ENCODE data around the gene CDC25C. TPM values are rescaled to one million over a fixed set of nuclear protein-coding genes. Genes with fewer than 3 reads are reported as not detected.

Gene CDC25C
- total RNA-seq: 10 to 100 TPM; 22.6 to 30.1 TPM

GRCh38 chr5:138331449-138332368 is at the start of gene CDC25C:
CDC25C (minus strand) TSS chr5:138331804; CDS start chr5:138331180, 624 bp downstream.
- Mint-ChIP-seq H3K36me3 (ENCODE audit: insufficient read depth in 2 of 2) (peaks cover 0 to 2% of the 10 kb centered on the region in 2 donors), H3K4me1 (ENCODE audit: low read depth) (peaks cover 37% of the 10 kb centered on the region), H3K4me3 (peak within 1 kb of the TSS; percentile 94 to 98), H3K27me3 (ENCODE audit: low read depth) (no peaks in the 10 kb centered on the region), H3K9me3 (no peaks in the 10 kb centered on the region), H3K27ac (peak within 1 kb of the TSS; percentile 66)
- ATAC-seq (replicated peaks in 1 of 2) (peak; percentile 99), DNase-seq (peak; percentile 97 to 99)

DNA sequence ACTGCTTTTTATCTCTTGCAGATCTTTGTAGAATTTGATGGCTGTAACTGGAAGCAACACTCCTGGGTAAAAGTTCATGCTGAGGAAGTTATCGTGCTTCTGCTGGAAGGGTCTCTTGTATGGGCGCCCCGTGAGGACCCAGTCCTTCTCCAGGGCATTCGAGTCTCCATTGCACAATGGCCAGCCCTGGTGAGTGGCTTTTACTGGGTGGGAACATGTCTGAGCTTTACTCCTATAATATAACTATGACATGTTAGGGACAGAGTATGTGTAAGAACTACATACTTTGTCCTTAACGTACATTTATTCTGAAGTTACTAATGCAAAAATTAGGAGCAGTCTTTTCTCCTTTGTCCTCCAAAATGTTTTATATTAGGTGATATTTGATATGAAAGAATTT is 41.0 kb upstream of the CDC25C start:
- Mint-ChIP-seq H3K4me3 (no peak overlapping the region), H3K36me3 (ENCODE audit: insufficient read depth in 2 of 2) (peaks cover 0 to 5% of the 10 kb centered on the region in 2 donors), H3K9me3 (no peaks in the 10 kb centered on the region), H3K27me3 (ENCODE audit: low read depth) (no peaks in the 10 kb centered on the region), H3K4me1 (ENCODE audit: low read depth) (peaks cover 17% of the 10 kb centered on the region), H3K27ac (peak overlapping the region; percentile 33)
- ATAC-seq (replicated peaks in 1 of 2) (no peak), DNase-seq (no peak)

DNA sequence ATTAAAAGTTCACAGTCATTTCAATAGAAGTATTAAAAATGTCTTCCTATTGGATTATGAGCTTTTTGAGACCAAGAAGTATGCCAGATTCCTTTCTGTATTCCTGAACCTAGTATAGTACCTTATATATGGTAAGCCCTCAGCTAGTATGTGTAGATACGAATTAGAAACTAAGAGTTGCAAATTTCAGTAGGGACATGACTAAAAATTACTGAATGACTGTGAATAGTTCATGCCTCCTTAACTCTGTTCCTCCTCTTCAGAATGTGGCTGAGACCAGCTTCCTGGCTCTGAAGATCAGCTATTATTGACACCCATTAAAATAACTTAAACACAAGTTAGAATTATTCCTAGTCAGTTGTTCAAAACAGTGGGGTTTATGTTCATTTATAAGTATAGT is 40.6 kb upstream of the CDC25C start:
- Mint-ChIP-seq H3K9me3 (no peaks in the 10 kb centered on the region), H3K36me3 (ENCODE audit: insufficient read depth in 2 of 2) (peaks cover 0 to 5% of the 10 kb centered on the region in 2 donors), H3K27me3 (ENCODE audit: low read depth) (no peaks in the 10 kb centered on the region), H3K4me1 (ENCODE audit: low read depth) (peaks cover 17% of the 10 kb centered on the region), H3K4me3 (no peak overlapping the region), H3K27ac (peak overlapping the region; percentile 33)
- peak; percentile 39 to 68 for ATAC-seq (replicated peaks in 1 of 2)
- DNase-seq: no peak

DNA sequence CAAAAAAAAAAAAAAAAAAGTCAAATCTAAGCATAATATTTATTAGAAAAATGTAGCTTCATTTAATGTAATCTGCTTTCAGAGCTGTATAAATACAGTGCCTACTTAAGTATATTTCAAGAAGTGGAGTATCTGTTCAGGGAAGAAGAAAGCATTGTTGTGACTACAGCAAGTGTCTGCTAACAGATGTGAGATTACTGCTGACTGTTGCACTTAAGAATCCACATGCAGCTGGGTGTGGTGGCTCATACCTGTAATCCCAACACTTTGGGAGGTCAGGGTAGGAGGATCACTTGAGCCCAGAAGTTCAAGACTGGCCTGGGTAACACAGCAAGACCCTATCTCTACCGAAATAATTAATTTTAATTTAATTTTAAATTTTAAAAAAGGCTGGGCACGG is 39.9 kb upstream of the CDC25C start:
- DNase-seq: no peak
- Mint-ChIP-seq H3K9me3 (no peaks in the 10 kb centered on the region), H3K4me1 (ENCODE audit: low read depth) (peaks cover 24% of the 10 kb centered on the region), H3K27me3 (ENCODE audit: low read depth) (no peaks in the 10 kb centered on the region), H3K27ac (no peak overlapping the region), H3K4me3 (no peak overlapping the region), H3K36me3 (ENCODE audit: insufficient read depth in 2 of 2) (peaks cover 0 to 5% of the 10 kb centered on the region in 2 donors)
- ATAC-seq (replicated peaks in 1 of 2): no peak

GRCh38 chr5:138370537-138370936 is 38.9 kb upstream of the CDC25C start:
- H3K36me3 Mint-ChIP-seq (ENCODE audit: insufficient read depth in 2 of 2): peaks cover 0 to 5% of the 10 kb centered on the region in 2 donors
- H3K9me3 Mint-ChIP-seq: no peaks in the 10 kb centered on the region
- peaks cover 29% of the 10 kb centered on the region for H3K4me1 Mint-ChIP-seq (ENCODE audit: low read depth)
- no peak for DNase-seq
- H3K4me3 Mint-ChIP-seq: no peak overlapping the region
- H3K27ac Mint-ChIP-seq: no peak overlapping the region
- no peaks in the 10 kb centered on the region for H3K27me3 Mint-ChIP-seq (ENCODE audit: low read depth)
- no peak for ATAC-seq (replicated peaks in 1 of 2)

GRCh38 chr5:138369706-138370105 is 38.1 kb upstream of the CDC25C start:
- H3K27ac Mint-ChIP-seq: peak overlapping the region; percentile 68
- DNase-seq (no peak), ATAC-seq (replicated peaks in 1 of 2) (no peak)
- H3K9me3 Mint-ChIP-seq: no peaks in the 10 kb centered on the region
- peaks cover 29% of the 10 kb centered on the region for H3K4me1 Mint-ChIP-seq (ENCODE audit: low read depth)
- H3K36me3 Mint-ChIP-seq (ENCODE audit: insufficient read depth in 2 of 2): peaks cover 0 to 2% of the 10 kb centered on the region in 2 donors
- no peaks in the 10 kb centered on the region for H3K27me3 Mint-ChIP-seq (ENCODE audit: low read depth)
- no peak overlapping the region for H3K4me3 Mint-ChIP-seq

- Mint-ChIP-seq H3K9me3 (no peaks in the 10 kb centered on the region), H3K36me3 (ENCODE audit: insufficient read depth in 2 of 2) (peaks cover 0 to 2% of the 10 kb centered on the region in 2 donors), H3K27ac (peak overlapping the region; percentile 68), H3K4me1 (ENCODE audit: low read depth) (peaks cover 33% of the 10 kb centered on the region), H3K27me3 (ENCODE audit: low read depth) (no peaks in the 10 kb centered on the region), H3K4me3 (no peak overlapping the region)
- DNase-seq (no peak), ATAC-seq (replicated peaks in 1 of 2) (no peak)
Measured at GRCh38 chr5:138369261-138369660, 37.7 kb upstream of the CDC25C start.

DNA sequence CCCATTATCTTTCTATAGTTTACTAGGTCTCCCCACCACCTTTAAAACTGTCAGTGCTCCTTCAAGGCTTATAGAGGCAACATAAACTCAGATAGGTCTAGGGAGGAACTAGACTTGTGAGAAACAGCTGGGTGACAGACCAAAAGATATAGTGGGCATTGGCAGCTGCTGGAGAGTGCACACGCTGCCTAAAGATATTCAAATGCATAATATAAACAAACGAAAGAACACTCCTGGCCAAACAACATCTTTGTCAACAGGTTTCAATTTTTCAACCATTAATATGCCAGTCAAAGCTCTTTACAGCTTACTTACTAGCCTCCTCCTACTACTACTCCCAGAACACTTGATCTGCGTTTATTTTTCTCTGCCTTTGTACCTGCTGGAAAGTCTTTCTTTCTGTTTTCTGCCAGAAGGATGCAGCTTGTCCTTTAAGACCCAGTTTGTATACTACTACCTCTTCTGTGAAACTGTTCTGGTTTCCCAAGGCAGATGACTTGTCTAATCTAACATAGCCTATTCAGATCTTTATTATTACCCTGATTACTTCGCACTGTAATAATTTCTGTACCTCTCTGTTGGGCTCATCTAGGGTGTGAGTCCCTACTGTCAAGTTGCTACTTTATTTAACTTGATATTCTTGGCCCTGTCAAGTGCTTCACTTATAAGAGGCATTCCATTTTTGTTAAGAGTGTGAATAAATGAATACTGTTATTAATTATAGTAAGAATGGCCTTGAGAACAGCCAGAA is 35.2 kb upstream of the CDC25C start:
- Mint-ChIP-seq H3K36me3 (ENCODE audit: insufficient read depth in 2 of 2) (peaks cover 0 to 4% of the 10 kb centered on the region in 2 donors), H3K9me3 (no peaks in the 10 kb centered on the region), H3K27ac (no peak overlapping the region), H3K27me3 (ENCODE audit: low read depth) (no peaks in the 10 kb centered on the region), H3K4me1 (ENCODE audit: low read depth) (peaks cover 40% of the 10 kb centered on the region), H3K4me3 (no peak overlapping the region)
- no peak for ATAC-seq (replicated peaks in 1 of 2)
- no peak for DNase-seq

GRCh38 chr5:138364576-138364975 is 33.0 kb upstream of the CDC25C start:
- no peak for ATAC-seq (replicated peaks in 1 of 2)
- DNase-seq: no peak
- Mint-ChIP-seq H3K27ac (no peak overlapping the region), H3K4me3 (no peak overlapping the region), H3K4me1 (ENCODE audit: low read depth) (peaks cover 53% of the 10 kb centered on the region), H3K9me3 (no peaks in the 10 kb centered on the region), H3K36me3 (ENCODE audit: insufficient read depth in 2 of 2) (peaks cover 0 to 4% of the 10 kb centered on the region in 2 donors), H3K27me3 (ENCODE audit: low read depth) (no peaks in the 10 kb centered on the region)

DNA sequence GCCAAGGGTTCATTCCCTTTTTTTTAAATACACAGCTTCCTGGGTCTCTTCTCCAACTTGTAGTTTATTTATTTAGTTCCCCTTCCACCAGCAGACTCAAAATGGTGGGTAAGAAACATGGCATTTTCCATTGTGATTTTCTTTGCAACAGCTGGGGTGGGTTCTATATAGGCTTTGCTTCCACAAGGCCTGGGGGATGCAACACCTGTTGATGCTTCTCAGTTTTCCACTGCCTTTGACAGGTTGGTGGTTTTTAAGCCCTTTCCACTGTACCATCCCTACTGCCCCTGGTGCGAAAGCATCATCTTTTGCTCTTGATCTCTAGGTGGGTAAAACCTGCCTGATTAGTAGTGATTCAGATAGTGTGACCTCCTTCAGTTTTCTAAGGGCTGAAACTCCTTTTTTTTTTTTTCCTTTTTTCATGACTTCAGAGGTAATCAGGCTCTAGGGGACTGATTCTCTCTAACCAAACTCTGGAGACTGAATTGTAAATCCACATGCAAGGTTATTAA is 29.4 kb upstream of the CDC25C start:
- DNase-seq (no peak), ATAC-seq (replicated peaks in 1 of 2) (no peak)
- Mint-ChIP-seq H3K36me3 (ENCODE audit: insufficient read depth in 2 of 2) (peaks cover 0 to 4% of the 10 kb centered on the region in 2 donors), H3K4me3 (no peak overlapping the region), H3K27ac (peak overlapping the region; percentile 24), H3K9me3 (no peaks in the 10 kb centered on the region), H3K27me3 (ENCODE audit: low read depth) (no peaks in the 10 kb centered on the region), H3K4me1 (ENCODE audit: low read depth) (peaks cover 42% of the 10 kb centered on the region)

- H3K36me3 Mint-ChIP-seq (ENCODE audit: insufficient read depth in 2 of 2): peaks cover 0 to 4% of the 10 kb centered on the region in 2 donors
- H3K9me3 Mint-ChIP-seq: no peaks in the 10 kb centered on the region
- H3K27me3 Mint-ChIP-seq (ENCODE audit: low read depth): no peaks in the 10 kb centered on the region
- H3K4me1 Mint-ChIP-seq (ENCODE audit: low read depth): peaks cover 55% of the 10 kb centered on the region
- peak overlapping the region; percentile 42 for H3K27ac Mint-ChIP-seq
- no peak overlapping the region for H3K4me3 Mint-ChIP-seq
- DNase-seq: no peak
- no peak for ATAC-seq (replicated peaks in 1 of 2)
Measured at GRCh38 chr5:138359621-138360020, 28.0 kb upstream of the CDC25C start.

DNA sequence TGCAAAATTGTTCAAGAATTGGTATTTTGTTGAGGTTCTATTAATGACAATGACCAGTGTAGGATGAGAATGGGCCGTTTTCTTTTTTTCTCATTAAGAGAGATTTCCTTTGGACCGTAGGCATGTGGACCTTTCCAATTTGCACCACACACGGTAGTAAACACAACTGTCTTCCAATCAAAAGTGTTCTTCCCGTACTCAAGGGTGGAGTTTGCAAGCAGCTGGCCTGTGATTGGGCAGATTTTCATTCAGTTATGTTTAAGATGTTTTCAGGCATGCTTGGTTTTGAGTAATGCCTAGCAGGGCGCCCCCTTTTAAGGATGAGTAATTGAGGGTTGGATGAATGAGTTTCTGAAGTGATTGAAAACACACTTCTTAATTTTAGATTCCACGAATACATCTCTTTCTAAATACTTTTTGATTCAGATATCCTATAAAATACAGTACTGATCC is 23.3 kb upstream of the CDC25C start:
- H3K4me3 Mint-ChIP-seq: peak overlapping the region; percentile 94 to 98
- peaks cover 51% of the 10 kb centered on the region for H3K4me1 Mint-ChIP-seq (ENCODE audit: low read depth)
- peak; percentile 69 to 76 for ATAC-seq (replicated peaks in 1 of 2)

GRCh38 chr5:138354387-138354786 is 22.8 kb upstream of the CDC25C start:
- ATAC-seq (replicated peaks in 1 of 2): no peak
- Mint-ChIP-seq H3K9me3 (peaks cover 0 to 5% of the 10 kb centered on the region in 2 donors), H3K27me3 (ENCODE audit: low read depth) (no peaks in the 10 kb centered on the region), H3K27ac (peak overlapping the region; percentile 91), H3K4me1 (ENCODE audit: low read depth) (peaks cover 45% of the 10 kb centered on the region), H3K4me3 (peak overlapping the region; percentile 94 to 98), H3K36me3 (ENCODE audit: insufficient read depth in 2 of 2) (peaks cover 9 to 11% of the 10 kb centered on the region in 2 donors)
- no peak for DNase-seq

More for the DNA sequence above, 23.3 kb upstream of the CDC25C start:
- no peaks in the 10 kb centered on the region for H3K27me3 Mint-ChIP-seq (ENCODE audit: low read depth)
- peak overlapping the region; percentile 91 for H3K27ac Mint-ChIP-seq
- peaks cover 0 to 5% of the 10 kb centered on the region in 2 donors for H3K9me3 Mint-ChIP-seq
- peaks cover 9 to 11% of the 10 kb centered on the region in 2 donors for H3K36me3 Mint-ChIP-seq (ENCODE audit: insufficient read depth in 2 of 2)
- DNase-seq: peak; percentile 73 to 77
